Fibroblast of skin of scalp (primary cell): ENCODE measurements around the gene FHOD3.
A peak's percentile ranks its signal among the peaks of the same experiment; 100 is the strongest.

ENCODE experiments used
- DNase-seq: peaks from one replicate; pipeline ENCODE4 v3.0.0-alpha.2; 2013

The FHOD3 gene

GRCh38 chr18:36411745-36412168 lies 114.2 kb downstream of the FHOD3 start:
- DNase-seq = peak; percentile 34

- DNase-seq = peak; percentile 14
Measured at GRCh38 chr18:36412778-36413177, 115.3 kb downstream of the FHOD3 start.

GRCh38 chr18:36415171-36415570 lies 117.7 kb downstream of the FHOD3 start:
- DNase-seq = no peak

GRCh38 chr18:36415625-36416024 lies 118.1 kb downstream of the FHOD3 start:
- peak; percentile 37 for DNase-seq

- no peak for DNase-seq
Measured at GRCh38 chr18:36419188-36419899, 121.8 kb downstream of the FHOD3 start.

- no peak for DNase-seq
Measured at GRCh38 chr18:36419900-36420531, 122.5 kb downstream of the FHOD3 start.

GRCh38 chr18:36420826-36421225 lies 123.3 kb downstream of the FHOD3 start:
- DNase-seq = no peak

GRCh38 chr18:36424741-36425142 lies 127.2 kb downstream of the FHOD3 start:
- DNase-seq = no peak

- DNase-seq = no peak
Measured at GRCh38 chr18:36427369-36427768, 129.9 kb downstream of the FHOD3 start.

- no peak for DNase-seq
Measured at GRCh38 chr18:36427831-36428230, 130.3 kb downstream of the FHOD3 start.

GRCh38 chr18:36428431-36429029 lies 131.0 kb downstream of the FHOD3 start:
- no peak for DNase-seq

GRCh38 chr18:36432880-36433555 lies 135.5 kb downstream of the FHOD3 start:
- DNase-seq = no peak

GRCh38 chr18:36436387-36436786 lies 138.9 kb downstream of the FHOD3 start:
- DNase-seq = no peak

- peak; percentile 85 for DNase-seq
Measured at GRCh38 chr18:36440614-36441013, 143.1 kb downstream of the FHOD3 start.

GRCh38 chr18:36441426-36442240 lies 144.1 kb downstream of the FHOD3 start:
- peak; percentile 93 for DNase-seq

GRCh38 chr18:36442717-36443116 lies 145.2 kb downstream of the FHOD3 start:
- DNase-seq = no peak

- DNase-seq = no peak
Measured at GRCh38 chr18:36446059-36446458, 148.5 kb downstream of the FHOD3 start.

GRCh38 chr18:36448384-36449290 lies 151.1 kb downstream of the FHOD3 start:
- DNase-seq = peak; percentile 35

- peak; percentile 47 for DNase-seq
Measured at GRCh38 chr18:36449451-36449850, 151.9 kb downstream of the FHOD3 start.

GRCh38 chr18:36450264-36450663 lies 152.8 kb downstream of the FHOD3 start:
- DNase-seq = peak; percentile 39
